ENCODE data around the gene SLC41A3.

GRCh38 chr3:126101521-126101982, 17.6 kb upstream of the SLC41A3 start:
- TF ChIP-seq, protein P1, sequence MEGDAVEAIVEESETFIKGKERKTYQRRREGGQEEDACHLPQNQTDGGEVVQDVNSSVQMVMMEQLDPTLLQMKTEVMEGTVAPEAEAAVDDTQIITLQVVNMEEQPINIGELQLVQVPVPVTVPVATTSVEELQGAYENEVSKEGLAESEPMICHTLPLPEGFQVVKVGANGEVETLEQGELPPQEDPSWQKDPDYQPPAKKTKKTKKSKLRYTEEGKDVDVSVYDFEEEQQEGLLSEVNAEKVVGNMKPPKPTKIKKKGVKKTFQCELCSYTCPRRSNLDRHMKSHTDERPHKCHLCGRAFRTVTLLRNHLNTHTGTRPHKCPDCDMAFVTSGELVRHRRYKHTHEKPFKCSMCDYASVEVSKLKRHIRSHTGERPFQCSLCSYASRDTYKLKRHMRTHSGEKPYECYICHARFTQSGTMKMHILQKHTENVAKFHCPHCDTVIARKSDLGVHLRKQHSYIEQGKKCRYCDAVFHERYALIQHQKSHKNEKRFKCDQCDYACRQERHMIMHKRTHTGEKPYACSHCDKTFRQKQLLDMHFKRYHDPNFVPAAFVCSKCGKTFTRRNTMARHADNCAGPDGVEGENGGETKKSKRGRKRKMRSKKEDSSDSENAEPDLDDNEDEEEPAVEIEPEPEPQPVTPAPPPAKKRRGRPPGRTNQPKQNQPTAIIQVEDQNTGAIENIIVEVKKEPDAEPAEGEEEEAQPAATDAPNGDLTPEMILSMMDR (IDR thresholded peaks at IDR 0.05; ENCODE audit: low read length), result no peak
- TF ChIP-seq EZH2 (IDR thresholded peaks at IDR 0.05; ENCODE audit: borderline replicate concordance, low read length), result no peak
